Esophagus muscularis mucosa (tissue), 4 donors: ENCODE measurements around the gene FADS6. TPM values are rescaled to one million over a fixed set of nuclear protein-coding genes. Genes with fewer than 3 reads are reported as not detected.

Source experiments
- DNase-seq: peaks from one replicate; pipeline ENCODE4 v3.0.0-alpha.2; 2017; ENCODE audit errors: extremely low spot score
- H3K27ac ChIP-seq, 4 donors: fragments of 200-600 bp; sonication (generic); replicated peaks in 1 of 4; 1 replicate in 3 of 4; 2 replicates in 1 of 4; pipeline ENCODE4 v1.5.1; 2016 to 2019; ENCODE audit warnings: mild to moderate bottlenecking in 1 of 4
- H3K27me3 ChIP-seq, 4 donors: fragments of 200-600 bp; sonication (generic); one replicate each; pipeline versions ENCODE4 v1.5.1 to v1.6.0; 2016 to 2019
- H3K36me3 ChIP-seq, 4 donors: fragments of 200-600 bp; sonication (generic); one replicate each; pipeline ENCODE4 v1.5.1; 2016 to 2019
- H3K4me1 ChIP-seq, 4 donors: fragments of 200-600 bp; sonication (generic); one replicate each; pipeline ENCODE4 v1.5.1; 2016 to 2019
- H3K4me3 ChIP-seq, 4 donors: fragments of 200-600 bp; sonication (generic); 1 replicate in 2 of 4; 2 replicates in 2 of 4; pipeline ENCODE4 v1.5.1; 2016 to 2019; ENCODE audit warnings: mild to moderate bottlenecking in 4 of 4, moderate library complexity in 1 of 4
- H3K9me3 ChIP-seq, 4 donors: fragments of 200-600 bp; sonication (generic); 1 replicate in 3 of 4; 2 replicates in 1 of 4; pipeline ENCODE4 v1.5.1; 2016 to 2019
- EP300 ChIP-seq: sonication (generic); formaldehyde crosslinking; IDR thresholded peaks from one replicate; pipeline ENCODE4 v1.6.1; 2017; ENCODE audit warnings: antibody characterized with exemption
- POLR2A ChIP-seq: fragments of 450-650 bp; IDR thresholded peaks from one replicate; pipeline ENCODE4 v1.6.1; 2017; ENCODE audit warnings: antibody characterized with exemption, moderate library complexity, mild to moderate bottlenecking, low read depth
- POLR2AphosphoS5 ChIP-seq, 2 donors: sonication (generic); formaldehyde crosslinking; IDR thresholded peaks; one replicate each; pipeline ENCODE4 v1.6.1; 2017; ENCODE audit warnings: antibody characterized with exemption in 2 of 2
- WGBS: methylation state at CpG from one replicate; pipeline ENCODE4 v1.1.5; 2018; 5-methylcytosine and 5-hydroxymethylcytosine counted together
- intact Hi-C: fragments of 100-400 bp; cut with DNase I; formaldehyde crosslinking; loops from one replicate; pipeline ENCODE4 v1.15.1; 2023
- total RNA-seq, 4 donors: library from RNA; depleted of rRNA; stranded (reverse); fragments of >200 nt; gene quantifications; one replicate each; pipeline versions ENCODE4 v1.1.0 to v1.2.1, GENCODE V29; 2016
- TF ChIP-seq, protein P1 (sequence below), 3 experiments: fragments of 200-600 bp in 2 of 3; fragments of 450-650 bp in 1 of 3; sonication (generic) in 2 of 3; IDR thresholded peaks; one replicate each; pipeline ENCODE4 v1.5.1; 2017 to 2019; ENCODE audit warnings: antibody characterized with exemption in 3 of 3, mild to moderate bottlenecking in 2 of 3, moderate library complexity in 1 of 3

The FADS6 gene
- total RNA-seq, 4 donors from 2014 or later = 0.33 TPM; not detected in 3

DNA sequence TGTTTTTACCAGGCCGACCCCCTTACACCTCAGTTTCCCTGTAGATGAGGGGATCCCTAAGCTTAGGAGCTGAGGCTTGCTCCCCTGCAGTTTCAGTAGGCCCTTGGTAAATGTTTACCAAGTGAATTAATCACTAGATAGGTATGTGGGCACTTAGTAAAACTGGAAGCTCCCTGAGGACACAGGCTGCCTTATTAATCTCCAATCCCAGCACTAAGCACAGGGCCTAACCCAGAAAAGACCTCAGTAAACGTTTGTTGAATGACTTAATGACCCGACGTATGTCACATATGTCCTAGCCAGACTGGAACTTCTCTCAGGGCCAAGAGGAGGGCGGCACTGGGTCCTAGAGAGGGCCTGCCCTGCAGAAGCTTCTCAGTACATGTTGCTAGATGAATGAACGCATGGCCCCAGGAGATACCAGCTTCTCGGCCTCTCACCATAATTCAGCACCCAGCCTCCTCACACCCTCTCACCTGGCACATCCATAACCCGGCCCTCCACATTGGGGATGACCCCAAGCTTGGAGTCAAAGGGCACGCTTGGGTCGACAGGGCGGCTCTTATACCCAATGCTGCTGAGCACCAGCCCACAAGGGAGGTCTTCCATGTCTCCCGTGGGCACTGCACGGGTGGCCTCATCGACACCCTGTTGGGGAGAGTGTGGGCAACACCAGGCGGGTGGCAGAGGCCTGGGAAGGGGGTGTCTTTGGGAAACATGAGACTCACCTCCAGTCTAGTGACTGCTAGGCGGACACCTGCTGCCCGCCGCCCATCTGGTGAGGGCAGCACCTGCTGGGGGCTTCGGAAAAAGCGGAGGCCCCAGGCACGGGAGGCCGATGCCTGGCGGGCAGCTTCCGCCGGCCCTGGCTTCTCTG, 29.8 kb downstream of the FADS6 start:
- H3K27ac ChIP-seq = no peak overlapping the region
- H3K4me3 ChIP-seq = no peak overlapping the region
- peaks cover 0 to 51% (median 27%) of the 10 kb centered on the region in 4 donors for H3K27me3 ChIP-seq
- H3K4me1 ChIP-seq = peaks cover 26 to 45% (median 34%) of the 10 kb centered on the region in 4 donors
- no peaks in the 10 kb centered on the region for H3K9me3 ChIP-seq
- no peak for DNase-seq
- H3K36me3 ChIP-seq = no peaks in the 10 kb centered on the region
- 91% methylated on average over 18 of the region's 25 CpGs for WGBS
- intact Hi-C loops = loop anchor here (2.0 kb wide), 2 partner anchors 71 to 119 kb away; no protein-coding TSS in a partner anchor
- TF ChIP-seq POLR2AphosphoS5 (IDR thresholded peaks at IDR 0.05) = no peak
- TF ChIP-seq EP300 = no peak
- no peak for TF ChIP-seq POLR2A
- TF ChIP-seq, protein P1, sequence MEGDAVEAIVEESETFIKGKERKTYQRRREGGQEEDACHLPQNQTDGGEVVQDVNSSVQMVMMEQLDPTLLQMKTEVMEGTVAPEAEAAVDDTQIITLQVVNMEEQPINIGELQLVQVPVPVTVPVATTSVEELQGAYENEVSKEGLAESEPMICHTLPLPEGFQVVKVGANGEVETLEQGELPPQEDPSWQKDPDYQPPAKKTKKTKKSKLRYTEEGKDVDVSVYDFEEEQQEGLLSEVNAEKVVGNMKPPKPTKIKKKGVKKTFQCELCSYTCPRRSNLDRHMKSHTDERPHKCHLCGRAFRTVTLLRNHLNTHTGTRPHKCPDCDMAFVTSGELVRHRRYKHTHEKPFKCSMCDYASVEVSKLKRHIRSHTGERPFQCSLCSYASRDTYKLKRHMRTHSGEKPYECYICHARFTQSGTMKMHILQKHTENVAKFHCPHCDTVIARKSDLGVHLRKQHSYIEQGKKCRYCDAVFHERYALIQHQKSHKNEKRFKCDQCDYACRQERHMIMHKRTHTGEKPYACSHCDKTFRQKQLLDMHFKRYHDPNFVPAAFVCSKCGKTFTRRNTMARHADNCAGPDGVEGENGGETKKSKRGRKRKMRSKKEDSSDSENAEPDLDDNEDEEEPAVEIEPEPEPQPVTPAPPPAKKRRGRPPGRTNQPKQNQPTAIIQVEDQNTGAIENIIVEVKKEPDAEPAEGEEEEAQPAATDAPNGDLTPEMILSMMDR (IDR thresholded peaks at IDR 0.05) = no peak

DNA sequence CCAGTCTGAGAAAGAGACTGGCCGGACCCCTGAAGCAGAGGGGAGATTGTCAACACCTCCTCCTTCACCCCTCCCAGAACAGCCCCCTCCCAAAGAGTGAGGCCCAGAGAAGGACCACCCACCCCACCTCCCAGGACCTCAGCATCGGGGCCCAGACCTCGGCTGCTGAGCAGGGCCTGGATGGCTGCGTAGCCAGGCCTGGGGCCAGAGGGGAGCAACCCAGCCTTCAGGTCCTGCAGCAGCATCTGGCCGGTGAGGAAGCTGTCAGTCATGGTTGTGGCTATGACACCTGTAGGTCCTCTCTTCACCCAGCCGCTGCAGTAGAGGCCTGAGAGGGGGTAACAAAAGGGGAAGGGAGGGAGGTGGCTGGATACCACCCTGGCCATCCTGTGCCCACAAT, 30.5 kb downstream of the FADS6 start:
- H3K4me3 ChIP-seq = no peak overlapping the region
- intact Hi-C loops = no loop called here
- peaks cover 26 to 45% (median 34%) of the 10 kb centered on the region in 4 donors for H3K4me1 ChIP-seq
- 100% methylated on average over 1 of the region's 6 CpGs for WGBS
- peaks cover 0 to 58% (median 30%) of the 10 kb centered on the region in 4 donors for H3K27me3 ChIP-seq
- H3K9me3 ChIP-seq = no peaks in the 10 kb centered on the region
- TF ChIP-seq, protein P1 (IDR thresholded peaks at IDR 0.05) = no peak
- TF ChIP-seq POLR2AphosphoS5 (IDR thresholded peaks at IDR 0.05) (no peak), EP300 (no peak), POLR2A (no peak)
- no peak for DNase-seq
- H3K27ac ChIP-seq = no peak overlapping the region
- no peaks in the 10 kb centered on the region for H3K36me3 ChIP-seq

DNA sequence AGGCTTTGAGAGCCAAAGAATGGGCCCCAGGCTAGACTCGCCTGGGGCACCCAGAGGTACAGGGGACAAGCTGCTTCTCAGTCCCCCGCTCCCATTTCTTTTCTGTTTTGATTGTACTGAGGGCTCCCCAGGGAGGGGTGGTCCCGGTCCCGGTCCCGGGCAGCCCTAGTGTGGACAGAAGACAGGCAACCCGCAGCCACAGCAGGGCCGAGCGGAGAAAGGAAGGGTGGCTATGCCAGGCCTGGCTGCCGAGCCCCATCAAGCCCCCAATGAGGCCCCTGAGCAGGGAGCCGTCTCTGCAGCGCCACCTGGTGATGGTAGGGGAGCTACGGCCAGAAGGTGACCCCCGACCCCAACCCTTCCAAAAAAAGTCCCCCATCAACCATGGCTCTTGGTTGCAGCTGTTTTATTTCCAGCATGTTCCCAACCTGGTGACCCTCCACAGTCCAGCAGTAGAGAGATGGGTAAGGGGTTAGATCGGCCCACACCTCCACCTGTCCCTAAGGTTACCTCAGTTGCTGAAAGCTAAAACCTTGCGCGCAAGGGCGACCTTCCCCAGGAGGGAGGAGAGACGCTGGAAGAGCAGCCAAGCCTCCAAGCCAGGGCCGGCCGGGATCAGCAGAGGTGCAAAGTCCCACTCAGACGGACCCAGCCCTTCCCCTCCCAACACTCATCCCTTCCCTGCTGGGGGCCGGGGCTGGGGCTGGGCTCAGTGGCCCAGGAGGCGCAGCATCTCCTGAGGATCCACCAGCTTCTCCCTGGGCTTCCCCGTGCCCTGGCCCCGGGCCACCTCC, 31.1 kb downstream of the FADS6 start:
- Histone ChIP-seq H3K4me3 (peak overlapping the region; percentile 16 to 52 (median 40)), H3K9me3 (no peaks in the 10 kb centered on the region), H3K36me3 (no peaks in the 10 kb centered on the region), H3K4me1 (peaks cover 26 to 45% (median 34%) of the 10 kb centered on the region in 4 donors), H3K27ac (no peak overlapping the region), H3K27me3 (peaks cover 0 to 64% (median 30%) of the 10 kb centered on the region in 4 donors)
- WGBS = 60% methylated on average over 15 of the region's 25 CpGs
- no peak for DNase-seq
- TF ChIP-seq POLR2A (no peak), POLR2AphosphoS5 (IDR thresholded peaks at IDR 0.05) (no peak), EP300 (no peak)
- TF ChIP-seq, protein P1 (IDR thresholded peaks at IDR 0.05) = peak; percentile 63 to 67 (median 66)
- intact Hi-C loops = no loop called here

DNA sequence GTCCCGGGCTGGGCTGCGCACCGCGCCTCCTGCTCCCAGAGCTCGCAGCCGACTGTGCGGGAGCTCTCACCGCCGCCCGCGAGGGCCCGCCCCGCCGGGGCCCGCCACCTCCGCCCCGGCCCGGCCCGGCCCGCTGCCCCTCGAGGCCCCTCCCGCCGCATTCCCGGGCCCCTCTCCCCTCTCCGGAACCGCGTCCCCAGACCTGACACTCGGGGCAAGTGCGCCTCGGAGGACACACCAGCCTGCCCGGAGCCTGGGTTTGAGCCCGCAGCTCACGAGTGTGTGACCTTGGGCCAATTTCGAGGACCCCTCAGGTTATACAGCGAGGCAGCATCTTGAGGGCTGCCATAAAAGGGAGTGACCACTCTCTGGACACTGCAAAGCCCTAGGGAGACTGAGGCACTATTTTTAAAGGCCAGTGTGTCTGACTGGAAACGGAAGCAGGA, 31.7 kb downstream of the FADS6 start:
- intact Hi-C loops = no loop called here
- Histone ChIP-seq H3K27me3 (peaks cover 0 to 70% (median 30%) of the 10 kb centered on the region in 4 donors), H3K27ac (no peak overlapping the region), H3K9me3 (no peaks in the 10 kb centered on the region), H3K36me3 (no peaks in the 10 kb centered on the region), H3K4me1 (peaks cover 26 to 45% (median 34%) of the 10 kb centered on the region in 4 donors), H3K4me3 (peak overlapping the region; percentile 16 to 52 (median 40))
- no CpG with 5 or more reads among the region's 36 CpGs for WGBS
- DNase-seq = no peak
- TF ChIP-seq POLR2A (no peak), POLR2AphosphoS5 (IDR thresholded peaks at IDR 0.05) (no peak), EP300 (no peak)
- TF ChIP-seq, protein P1 (IDR thresholded peaks at IDR 0.05) = no peak
